Esophagus muscularis mucosa (tissue), 3 donors: Measurements from ENCODE around the gene DIPK1B.

Experiments used
- POLR2A ChIP-seq: fragments of 450-650 bp; IDR thresholded peaks from one replicate; pipeline ENCODE4 v1.6.1; 2017; ENCODE audit warnings: antibody characterized with exemption, moderate library complexity, mild to moderate bottlenecking, low read depth
- POLR2AphosphoS5 ChIP-seq, 2 donors: sonication (generic); formaldehyde crosslinking; IDR thresholded peaks; one replicate each; pipeline ENCODE4 v1.6.1; 2017; ENCODE audit warnings: antibody characterized with exemption in 2 of 2
- TF ChIP-seq, protein P1 (sequence below), 3 experiments: fragments of 200-600 bp in 2 of 3; fragments of 450-650 bp in 1 of 3; sonication (generic) in 2 of 3; IDR thresholded peaks; one replicate each; pipeline ENCODE4 v1.5.1; 2017 to 2019; ENCODE audit warnings: antibody characterized with exemption in 3 of 3, mild to moderate bottlenecking in 2 of 3, moderate library complexity in 1 of 3

DNA sequence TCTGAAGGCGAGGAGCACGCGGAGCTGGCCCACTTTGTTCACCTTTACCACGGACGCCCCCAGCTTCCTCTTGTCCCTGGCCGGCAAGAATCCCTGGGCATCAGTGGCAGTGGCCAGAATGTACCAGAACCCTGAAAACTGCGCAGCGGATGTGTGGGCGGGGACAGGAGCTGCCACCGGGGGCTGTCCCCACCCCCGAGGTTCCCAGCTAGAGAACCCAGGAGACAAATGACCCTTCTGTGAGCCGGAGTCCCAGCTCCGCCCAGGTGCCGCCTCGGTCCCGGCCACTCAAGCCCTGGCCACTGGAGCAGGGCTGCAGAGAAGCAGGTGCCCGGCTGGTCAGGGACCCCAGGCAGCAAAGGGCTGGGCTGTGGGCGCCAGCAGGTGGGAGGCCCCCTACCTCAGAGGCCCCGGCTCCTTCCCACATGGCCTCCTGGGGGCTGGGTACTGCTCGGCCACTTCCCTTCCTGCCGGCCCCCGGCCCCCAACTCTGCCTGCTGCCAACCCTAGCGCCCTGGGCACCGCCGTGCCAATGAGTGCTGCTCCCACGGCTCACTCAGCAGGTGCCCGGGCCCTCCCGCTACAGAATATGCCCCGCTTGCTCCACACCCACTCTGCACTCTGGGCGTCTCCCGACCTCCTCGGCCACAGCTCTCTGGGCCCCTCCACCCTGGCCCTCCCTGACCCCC lies 29.7 kb downstream of the DIPK1B start:
- TF ChIP-seq POLR2AphosphoS5 (IDR thresholded peaks at IDR 0.05) (no peak), POLR2A (no peak)
- TF ChIP-seq, protein P1, sequence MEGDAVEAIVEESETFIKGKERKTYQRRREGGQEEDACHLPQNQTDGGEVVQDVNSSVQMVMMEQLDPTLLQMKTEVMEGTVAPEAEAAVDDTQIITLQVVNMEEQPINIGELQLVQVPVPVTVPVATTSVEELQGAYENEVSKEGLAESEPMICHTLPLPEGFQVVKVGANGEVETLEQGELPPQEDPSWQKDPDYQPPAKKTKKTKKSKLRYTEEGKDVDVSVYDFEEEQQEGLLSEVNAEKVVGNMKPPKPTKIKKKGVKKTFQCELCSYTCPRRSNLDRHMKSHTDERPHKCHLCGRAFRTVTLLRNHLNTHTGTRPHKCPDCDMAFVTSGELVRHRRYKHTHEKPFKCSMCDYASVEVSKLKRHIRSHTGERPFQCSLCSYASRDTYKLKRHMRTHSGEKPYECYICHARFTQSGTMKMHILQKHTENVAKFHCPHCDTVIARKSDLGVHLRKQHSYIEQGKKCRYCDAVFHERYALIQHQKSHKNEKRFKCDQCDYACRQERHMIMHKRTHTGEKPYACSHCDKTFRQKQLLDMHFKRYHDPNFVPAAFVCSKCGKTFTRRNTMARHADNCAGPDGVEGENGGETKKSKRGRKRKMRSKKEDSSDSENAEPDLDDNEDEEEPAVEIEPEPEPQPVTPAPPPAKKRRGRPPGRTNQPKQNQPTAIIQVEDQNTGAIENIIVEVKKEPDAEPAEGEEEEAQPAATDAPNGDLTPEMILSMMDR (IDR thresholded peaks at IDR 0.05): no peak
